ENCODE measurements around the gene FKBP9. TPM values are rescaled to one million over a fixed set of nuclear protein-coding genes. Genes with fewer than 3 reads are reported as not detected.
A peak's percentile ranks its signal among the peaks of the same experiment; 100 is the strongest.
"Not testable (repeated sequence)": the region's sequence is repeated elsewhere in the genome, so short reads cannot be mapped to it uniquely, and the experiment has no call there.

Gene FKBP9
- polyA plus RNA-seq, 4 donors = 8.1 to 69.6 (median 20.5) TPM

GRCh38 chr7:32964461-32965159 is 7.4 kb downstream of the FKBP9 start:
- FAIRE-seq; H3K27me3 ChIP-seq (ENCODE audit: control insufficient read depth in 3 of 3, insufficient read depth in 3 of 3, low read length in 3 of 3); H3K4me3 ChIP-seq (ENCODE audit: low read depth in 1 of 3, low read length in 3 of 3); H3K4me1 ChIP-seq (ENCODE audit: control insufficient read depth in 3 of 3, insufficient read depth in 2 of 3, low read depth in 1 of 3, low read length in 2 of 3); H3K27ac ChIP-seq (ENCODE audit: low read depth in 1 of 3, low read length in 2 of 3); H3K9me3 ChIP-seq (ENCODE audit: control insufficient read depth in 2 of 2, insufficient read depth in 1 of 2, low read depth in 1 of 2, low read length in 1 of 2); H3K36me3 ChIP-seq (ENCODE audit: control insufficient read depth in 3 of 3, insufficient read depth in 2 of 3, low read depth in 1 of 3, low read length in 3 of 3): not testable (repeated sequence)
- peak; percentile 25 to 26 for DNase-seq
- 16 to 27% (median 23%) methylated on average over 6 of the region's 8 CpGs for WGBS, 3 donors

GRCh38 chr7:32966489-32967267 is 9.4 kb downstream of the FKBP9 start:
- not testable (repeated sequence) for DNase-seq; H3K36me3 ChIP-seq (ENCODE audit: control insufficient read depth in 3 of 3, insufficient read depth in 2 of 3, low read depth in 1 of 3, low read length in 3 of 3); H3K4me3 ChIP-seq (ENCODE audit: low read depth in 1 of 3, low read length in 3 of 3); H3K9me3 ChIP-seq (ENCODE audit: control insufficient read depth in 2 of 2, insufficient read depth in 1 of 2, low read depth in 1 of 2, low read length in 1 of 2); FAIRE-seq; H3K27me3 ChIP-seq (ENCODE audit: control insufficient read depth in 3 of 3, insufficient read depth in 3 of 3, low read length in 3 of 3); H3K4me1 ChIP-seq (ENCODE audit: control insufficient read depth in 3 of 3, insufficient read depth in 2 of 3, low read depth in 1 of 3, low read length in 2 of 3); H3K27ac ChIP-seq (ENCODE audit: low read depth in 1 of 3, low read length in 2 of 3)
- 56 to 72% (median 62%) methylated on average over 3 to 4 of the region's 5 CpGs for WGBS, 3 donors

GRCh38 chr7:32967268-32967582 is 10.0 kb downstream of the FKBP9 start:
- not testable (repeated sequence) for H3K27me3 ChIP-seq (ENCODE audit: control insufficient read depth in 3 of 3, insufficient read depth in 3 of 3, low read length in 3 of 3); H3K4me1 ChIP-seq (ENCODE audit: control insufficient read depth in 3 of 3, insufficient read depth in 2 of 3, low read depth in 1 of 3, low read length in 2 of 3); H3K27ac ChIP-seq (ENCODE audit: low read depth in 1 of 3, low read length in 2 of 3); H3K9me3 ChIP-seq (ENCODE audit: control insufficient read depth in 2 of 2, insufficient read depth in 1 of 2, low read depth in 1 of 2, low read length in 1 of 2); FAIRE-seq; H3K4me3 ChIP-seq (ENCODE audit: low read depth in 1 of 3, low read length in 3 of 3); H3K36me3 ChIP-seq (ENCODE audit: control insufficient read depth in 3 of 3, insufficient read depth in 2 of 3, low read depth in 1 of 3, low read length in 3 of 3)
- peak in 1 of 2 donors; percentile 52 for DNase-seq
- WGBS, 3 donors = 52 to 58% (median 53%) methylated on average over 4 of the region's 4 CpGs

GRCh38 chr7:32971967-32972366 is 14.7 kb downstream of the FKBP9 start:
- WGBS, 3 donors = 12 to 54% (median 23%) methylated on average over 2 to 3 of the region's 3 CpGs

GRCh38 chr7:32977159-32977558 is 19.9 kb downstream of the FKBP9 start:
- not testable (repeated sequence) for FAIRE-seq; DNase-seq; H3K4me1 ChIP-seq (ENCODE audit: control insufficient read depth in 3 of 3, insufficient read depth in 2 of 3, low read depth in 1 of 3, low read length in 2 of 3); H3K27me3 ChIP-seq (ENCODE audit: control insufficient read depth in 3 of 3, insufficient read depth in 3 of 3, low read length in 3 of 3); H3K4me3 ChIP-seq (ENCODE audit: low read depth in 1 of 3, low read length in 3 of 3); H3K27ac ChIP-seq (ENCODE audit: low read depth in 1 of 3, low read length in 2 of 3); H3K36me3 ChIP-seq (ENCODE audit: control insufficient read depth in 3 of 3, insufficient read depth in 2 of 3, low read depth in 1 of 3, low read length in 3 of 3); H3K9me3 ChIP-seq (ENCODE audit: control insufficient read depth in 2 of 2, insufficient read depth in 1 of 2, low read depth in 1 of 2, low read length in 1 of 2)
- 92 to 98% (median 95%) methylated on average over 2 of the region's 2 CpGs for WGBS, 3 donors

More at GRCh38 chr7:32971967-32972366, 14.7 kb downstream of the FKBP9 start:
- H3K4me1 ChIP-seq (ENCODE audit: control insufficient read depth in 3 of 3, insufficient read depth in 2 of 3, low read depth in 1 of 3, low read length in 2 of 3); FAIRE-seq; DNase-seq; H3K36me3 ChIP-seq (ENCODE audit: control insufficient read depth in 3 of 3, insufficient read depth in 2 of 3, low read depth in 1 of 3, low read length in 3 of 3); H3K27me3 ChIP-seq (ENCODE audit: control insufficient read depth in 3 of 3, insufficient read depth in 3 of 3, low read length in 3 of 3); H3K4me3 ChIP-seq (ENCODE audit: low read depth in 1 of 3, low read length in 3 of 3); H3K9me3 ChIP-seq (ENCODE audit: control insufficient read depth in 2 of 2, insufficient read depth in 1 of 2, low read depth in 1 of 2, low read length in 1 of 2): not testable (repeated sequence)
- peak overlapping the region in 1 of 3 donors; percentile 28 for H3K27ac ChIP-seq (ENCODE audit: low read depth in 1 of 3, low read length in 2 of 3)

- not testable (repeated sequence) for DNase-seq; H3K4me3 ChIP-seq (ENCODE audit: low read depth in 1 of 3, low read length in 3 of 3); H3K9me3 ChIP-seq (ENCODE audit: control insufficient read depth in 2 of 2, insufficient read depth in 1 of 2, low read depth in 1 of 2, low read length in 1 of 2); FAIRE-seq; H3K36me3 ChIP-seq (ENCODE audit: control insufficient read depth in 3 of 3, insufficient read depth in 2 of 3, low read depth in 1 of 3, low read length in 3 of 3); H3K4me1 ChIP-seq (ENCODE audit: control insufficient read depth in 3 of 3, insufficient read depth in 2 of 3, low read depth in 1 of 3, low read length in 2 of 3); H3K27me3 ChIP-seq (ENCODE audit: control insufficient read depth in 3 of 3, insufficient read depth in 3 of 3, low read length in 3 of 3); H3K27ac ChIP-seq (ENCODE audit: low read depth in 1 of 3, low read length in 2 of 3)
- 90 to 94% (median 93%) methylated on average over 6 of the region's 6 CpGs for WGBS, 3 donors
Observed at GRCh38 chr7:32979246-32979645, 22.0 kb downstream of the FKBP9 start.

- H3K36me3 ChIP-seq (ENCODE audit: control insufficient read depth in 3 of 3, insufficient read depth in 2 of 3, low read depth in 1 of 3, low read length in 3 of 3); H3K27me3 ChIP-seq (ENCODE audit: control insufficient read depth in 3 of 3, insufficient read depth in 3 of 3, low read length in 3 of 3); H3K27ac ChIP-seq (ENCODE audit: low read depth in 1 of 3, low read length in 2 of 3); H3K4me1 ChIP-seq (ENCODE audit: control insufficient read depth in 3 of 3, insufficient read depth in 2 of 3, low read depth in 1 of 3, low read length in 2 of 3); H3K4me3 ChIP-seq (ENCODE audit: low read depth in 1 of 3, low read length in 3 of 3); DNase-seq; H3K9me3 ChIP-seq (ENCODE audit: control insufficient read depth in 2 of 2, insufficient read depth in 1 of 2, low read depth in 1 of 2, low read length in 1 of 2); FAIRE-seq: not testable (repeated sequence)
- no CpG with 5 or more reads among the region's 2 CpGs for WGBS, 3 donors
Observed at GRCh38 chr7:32979902-32980301, 22.7 kb downstream of the FKBP9 start.

- peaks cover 0 to 22% (median 0%) of the 10 kb centered on the region in 3 donors for H3K36me3 ChIP-seq (ENCODE audit: control insufficient read depth in 3 of 3, insufficient read depth in 2 of 3, low read depth in 1 of 3, low read length in 3 of 3)
- not testable (repeated sequence) for DNase-seq; FAIRE-seq; H3K27me3 ChIP-seq (ENCODE audit: control insufficient read depth in 3 of 3, insufficient read depth in 3 of 3, low read length in 3 of 3); H3K4me3 ChIP-seq (ENCODE audit: low read depth in 1 of 3, low read length in 3 of 3); H3K4me1 ChIP-seq (ENCODE audit: control insufficient read depth in 3 of 3, insufficient read depth in 2 of 3, low read depth in 1 of 3, low read length in 2 of 3); H3K9me3 ChIP-seq (ENCODE audit: control insufficient read depth in 2 of 2, insufficient read depth in 1 of 2, low read depth in 1 of 2, low read length in 1 of 2); H3K27ac ChIP-seq (ENCODE audit: low read depth in 1 of 3, low read length in 2 of 3)
- WGBS, 3 donors = 74 to 91% (median 80%) methylated on average over 5 to 8 of the region's 8 CpGs
Observed at GRCh38 chr7:32988148-32988547, 30.9 kb downstream of the FKBP9 start.

Data from small intestine (tissue), 7 donors.